ENCODE results near the gene MBNL2.

DNA sequence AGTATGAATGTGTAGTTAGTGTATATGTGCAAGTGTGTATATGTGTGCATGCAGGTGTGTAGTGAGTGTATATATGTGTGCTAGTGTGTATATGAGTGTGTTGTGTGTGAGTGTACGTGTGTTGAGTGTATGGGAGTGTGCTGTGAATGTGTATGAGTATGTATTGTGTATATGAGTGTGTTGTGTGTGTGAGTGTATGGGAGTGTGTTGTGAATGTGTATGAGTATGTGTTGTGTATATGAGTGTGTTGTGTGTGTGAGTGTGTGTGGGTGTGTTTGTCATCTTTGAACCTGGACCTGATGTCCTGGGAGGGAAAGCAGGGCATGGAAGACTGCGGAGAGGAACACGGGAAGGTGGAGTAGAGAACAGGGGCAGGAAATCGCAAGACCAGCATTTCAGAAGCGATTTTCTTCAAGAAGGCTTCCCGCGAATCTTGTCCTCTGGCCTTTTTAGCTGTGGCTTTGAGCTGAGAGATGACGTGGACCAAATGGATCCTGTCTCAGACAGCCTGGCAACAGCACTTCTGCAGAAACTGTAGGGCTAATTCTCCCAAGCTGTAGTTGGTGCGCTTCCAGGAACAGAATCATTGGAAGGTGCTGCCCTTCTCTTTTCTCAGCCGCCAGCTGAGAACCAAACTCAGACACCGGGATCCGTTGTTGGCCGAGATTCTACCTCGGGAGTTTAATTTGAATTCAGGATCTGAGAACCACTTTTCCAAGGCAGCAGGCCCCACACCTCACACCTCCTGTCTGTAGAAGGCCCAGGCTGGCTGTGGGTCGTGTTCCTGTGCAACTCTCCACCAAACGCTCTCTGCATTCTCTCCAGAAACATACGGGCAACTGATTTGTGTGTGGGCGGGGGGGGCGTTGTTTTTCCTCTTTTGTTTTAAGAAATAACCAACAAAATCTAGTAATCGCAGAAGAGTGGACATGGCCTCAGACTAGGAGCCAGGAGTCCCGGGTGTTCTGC, 117.2 kb downstream of the MBNL2 start:
- TF ChIP-seq, protein P1, sequence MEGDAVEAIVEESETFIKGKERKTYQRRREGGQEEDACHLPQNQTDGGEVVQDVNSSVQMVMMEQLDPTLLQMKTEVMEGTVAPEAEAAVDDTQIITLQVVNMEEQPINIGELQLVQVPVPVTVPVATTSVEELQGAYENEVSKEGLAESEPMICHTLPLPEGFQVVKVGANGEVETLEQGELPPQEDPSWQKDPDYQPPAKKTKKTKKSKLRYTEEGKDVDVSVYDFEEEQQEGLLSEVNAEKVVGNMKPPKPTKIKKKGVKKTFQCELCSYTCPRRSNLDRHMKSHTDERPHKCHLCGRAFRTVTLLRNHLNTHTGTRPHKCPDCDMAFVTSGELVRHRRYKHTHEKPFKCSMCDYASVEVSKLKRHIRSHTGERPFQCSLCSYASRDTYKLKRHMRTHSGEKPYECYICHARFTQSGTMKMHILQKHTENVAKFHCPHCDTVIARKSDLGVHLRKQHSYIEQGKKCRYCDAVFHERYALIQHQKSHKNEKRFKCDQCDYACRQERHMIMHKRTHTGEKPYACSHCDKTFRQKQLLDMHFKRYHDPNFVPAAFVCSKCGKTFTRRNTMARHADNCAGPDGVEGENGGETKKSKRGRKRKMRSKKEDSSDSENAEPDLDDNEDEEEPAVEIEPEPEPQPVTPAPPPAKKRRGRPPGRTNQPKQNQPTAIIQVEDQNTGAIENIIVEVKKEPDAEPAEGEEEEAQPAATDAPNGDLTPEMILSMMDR (IDR thresholded peaks at IDR 0.05; ENCODE audit: low read depth, low read length, poor library complexity, severe bottlenecking): no peak
- TF ChIP-seq EZH2phosphoT487 (IDR thresholded peaks at IDR 0.05; ENCODE audit: borderline replicate concordance, low read length): no peak

Measured in DOHH2 (cell line).